NCI-H187 treated with DMSO at 0.1 percent for 48 hours (cell line): Measurements from ENCODE around the gene KIAA1755.

ENCODE experiments used
- DNase-seq: peaks from one replicate; lab custom pipeline; 2025; lab: John Stamatoyannopoulos, UW

Gene KIAA1755

DNA sequence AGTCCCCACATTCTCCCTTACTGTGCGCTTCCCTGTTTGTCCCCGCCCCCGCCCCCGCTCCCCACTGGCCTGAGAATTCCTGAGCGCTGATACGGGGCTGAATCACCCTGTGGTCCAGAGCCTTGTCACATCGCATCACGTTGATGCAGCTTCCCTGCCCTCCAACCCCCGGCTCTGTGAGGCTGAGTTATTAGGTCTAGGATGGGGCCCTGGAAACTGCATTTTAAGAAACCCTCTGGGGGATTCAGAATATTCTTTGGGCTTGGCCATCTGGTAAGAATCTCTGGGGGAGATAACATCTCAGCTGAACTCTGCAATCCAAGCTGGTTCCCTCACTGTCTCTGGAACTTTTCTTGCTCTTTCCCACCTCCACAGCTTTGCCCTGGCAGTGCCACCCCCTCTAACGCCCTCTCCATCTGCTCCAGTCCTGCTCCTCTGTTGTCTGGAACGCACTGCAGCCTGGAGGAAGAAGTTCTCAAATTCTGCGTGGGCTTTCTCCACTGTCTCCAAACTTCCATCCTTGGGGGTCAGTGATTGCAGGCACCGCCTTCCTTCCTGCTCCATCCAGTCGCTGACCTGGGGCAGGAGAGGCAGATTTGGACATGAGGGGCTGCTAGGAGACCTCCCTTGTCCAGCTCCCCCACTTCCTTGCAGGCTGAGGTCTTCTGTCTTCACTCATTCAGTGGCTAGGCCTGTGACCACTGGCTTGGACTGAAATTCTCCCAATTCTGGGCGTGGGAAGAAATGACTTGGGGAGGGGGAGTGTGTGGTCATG is 42.6 kb downstream of the KIAA1755 start:
- no peak for DNase-seq

DNA sequence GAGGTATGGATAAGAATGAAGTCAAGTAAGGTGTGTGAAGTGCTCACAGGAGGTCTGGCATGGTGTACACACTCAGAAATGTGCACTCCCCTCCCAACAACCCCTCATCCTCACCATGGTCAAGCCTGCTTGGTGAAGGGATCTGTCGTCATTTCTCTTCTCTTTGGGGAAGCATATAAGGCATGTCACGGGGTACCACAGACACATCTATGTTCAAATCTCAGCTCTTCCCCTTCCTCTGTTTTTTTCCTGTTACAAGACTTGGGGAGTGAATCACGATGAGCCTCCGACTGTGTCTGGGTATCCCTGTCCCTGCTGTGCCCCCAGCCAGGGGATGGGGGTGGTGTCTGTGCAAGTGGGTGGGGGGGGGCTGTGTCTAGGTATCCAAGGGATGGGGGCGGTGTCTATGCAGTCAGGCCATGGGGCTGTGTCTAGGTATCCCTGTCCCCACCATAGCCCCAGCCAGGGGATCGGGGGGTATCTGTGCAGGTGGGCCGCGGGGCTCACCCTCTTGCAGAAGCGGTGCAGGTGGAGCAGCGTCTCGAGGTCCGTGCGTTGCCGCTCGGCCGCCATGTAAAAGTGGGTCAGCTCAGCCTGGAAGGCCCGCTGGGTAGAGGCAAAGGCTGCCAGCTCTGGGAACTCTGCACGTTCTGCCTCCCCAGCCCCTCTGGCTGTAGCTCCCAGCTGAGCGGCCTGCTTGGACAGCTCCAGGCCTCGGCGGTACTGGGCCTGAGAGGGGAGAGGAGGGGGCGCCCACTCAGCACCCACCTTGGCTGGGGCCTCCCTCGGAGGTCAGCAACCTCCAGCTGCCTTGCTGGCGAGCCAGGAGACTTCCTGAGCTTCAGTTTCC is 43.6 kb downstream of the KIAA1755 start:
- no peak for DNase-seq

- no peak for DNase-seq
Observed at GRCh38 chr20:38216201-38216600, 44.3 kb downstream of the KIAA1755 start.

DNA sequence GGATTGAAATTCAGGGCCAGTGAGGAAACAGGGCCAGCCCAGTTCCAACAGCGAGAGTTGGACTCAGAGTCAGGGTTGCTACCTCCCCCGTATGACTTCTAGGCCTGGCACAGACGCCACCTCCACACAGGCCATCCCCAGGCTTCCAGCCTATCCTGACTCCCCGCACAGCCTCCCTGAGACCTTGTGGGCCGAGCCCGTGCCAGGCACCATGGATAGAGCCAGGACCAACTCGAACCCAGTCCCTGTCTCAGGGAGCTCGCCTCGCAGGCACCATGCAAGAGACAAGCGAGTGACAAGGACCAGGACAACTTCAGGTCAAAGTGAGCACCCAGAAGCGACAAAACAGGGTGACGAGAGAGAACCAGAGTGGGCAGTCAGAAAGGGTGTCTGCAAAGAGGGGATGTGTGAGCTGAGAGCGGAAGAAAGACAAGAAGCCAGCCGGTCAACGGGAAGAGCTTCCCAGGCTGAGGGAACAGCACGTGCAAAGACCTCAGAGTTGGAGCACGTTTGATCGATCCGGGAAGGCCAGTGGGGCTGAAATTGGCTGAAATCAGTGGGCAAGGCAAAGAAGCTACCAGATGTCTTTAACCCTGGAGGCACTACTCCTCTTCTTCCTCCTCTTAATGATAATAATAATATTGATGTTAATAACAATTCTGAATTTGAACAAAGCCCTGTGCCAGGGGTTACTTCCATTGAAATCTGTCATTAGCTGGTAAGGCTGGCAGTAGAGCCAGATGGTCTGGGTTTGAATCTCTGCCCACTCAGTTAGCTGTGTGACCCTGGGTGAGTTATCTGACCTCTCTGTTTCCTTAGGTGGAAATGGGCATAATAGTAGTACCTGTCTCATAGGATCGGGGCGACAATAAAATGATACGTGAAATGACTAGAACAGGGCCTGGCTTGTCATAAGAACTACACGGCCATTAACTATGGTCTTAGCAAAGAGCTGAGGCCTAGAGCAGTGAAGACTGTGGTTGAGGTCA is 45.0 kb downstream of the KIAA1755 start:
- no peak for DNase-seq

DNA sequence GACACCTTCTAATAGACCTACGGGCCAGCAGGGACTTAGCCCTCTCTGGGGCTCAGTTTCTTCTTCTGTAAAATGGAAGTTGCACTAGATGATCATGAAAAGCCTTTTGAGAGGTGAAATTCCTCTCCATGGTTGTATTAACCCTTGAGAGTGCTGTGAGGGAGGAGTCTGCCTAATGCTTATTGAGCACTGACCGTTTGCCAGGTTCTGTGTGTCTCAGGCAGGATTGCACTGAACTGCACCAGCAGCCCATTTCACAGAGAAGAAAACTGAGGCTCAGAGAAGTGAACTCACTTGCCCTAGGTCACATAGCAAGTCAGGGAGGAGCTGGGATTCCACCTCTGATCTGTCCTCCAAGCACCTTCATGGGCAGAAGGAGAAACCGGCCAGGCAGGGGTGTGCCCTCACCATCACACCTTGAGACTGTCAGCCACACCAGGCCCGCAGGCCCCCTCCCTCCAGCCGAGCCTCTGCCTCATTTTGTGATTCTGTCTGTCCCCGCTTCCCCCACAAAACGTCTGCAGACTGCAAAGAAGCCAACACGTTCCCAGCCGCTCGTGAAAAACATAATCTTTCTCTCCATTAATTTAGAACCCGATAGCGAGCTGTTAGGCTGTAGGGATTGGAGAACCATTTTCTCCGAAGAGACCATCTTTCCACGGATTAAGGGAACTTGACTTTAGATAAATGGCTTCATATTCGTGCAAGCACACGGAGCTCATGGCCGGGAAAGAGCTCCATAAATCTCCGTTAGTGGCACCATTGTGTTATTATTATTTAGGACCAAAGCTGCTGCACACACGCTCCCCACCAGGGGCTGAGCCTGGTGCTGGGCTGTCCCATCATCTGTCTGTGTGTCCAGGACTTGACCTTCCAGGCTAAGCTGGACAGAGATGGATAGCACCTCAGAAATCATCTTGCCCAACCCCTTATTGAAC is 46.0 kb downstream of the KIAA1755 start:
- no peak for DNase-seq

GRCh38 chr20:38213607-38213940 is 47.0 kb downstream of the KIAA1755 start:
- no peak for DNase-seq

- no peak for DNase-seq
Observed at GRCh38 chr20:38212806-38213606, 47.5 kb downstream of the KIAA1755 start.

GRCh38 chr20:38211200-38212097 is 49.1 kb downstream of the KIAA1755 start:
- DNase-seq = no peak

DNA sequence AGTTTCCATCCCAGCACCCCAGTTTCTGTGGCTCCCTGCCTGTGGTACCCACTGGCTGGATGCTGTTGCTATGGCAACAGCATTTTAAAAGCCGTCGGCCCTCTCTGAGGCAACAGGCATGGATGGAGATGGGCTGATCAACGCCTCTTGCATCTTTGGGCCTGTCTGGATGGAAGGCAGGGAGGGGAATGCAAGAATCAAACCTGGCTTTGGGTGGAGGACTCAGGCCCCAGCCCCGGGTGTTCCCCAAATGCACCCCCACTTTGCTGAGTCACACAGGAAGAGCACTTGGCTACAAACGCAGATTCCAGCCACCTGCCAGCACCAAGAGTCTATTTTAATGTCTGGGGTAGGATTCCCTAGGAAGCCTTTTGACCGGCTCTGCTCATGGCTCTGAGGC is 49.8 kb downstream of the KIAA1755 start:
- no peak for DNase-seq

DNA sequence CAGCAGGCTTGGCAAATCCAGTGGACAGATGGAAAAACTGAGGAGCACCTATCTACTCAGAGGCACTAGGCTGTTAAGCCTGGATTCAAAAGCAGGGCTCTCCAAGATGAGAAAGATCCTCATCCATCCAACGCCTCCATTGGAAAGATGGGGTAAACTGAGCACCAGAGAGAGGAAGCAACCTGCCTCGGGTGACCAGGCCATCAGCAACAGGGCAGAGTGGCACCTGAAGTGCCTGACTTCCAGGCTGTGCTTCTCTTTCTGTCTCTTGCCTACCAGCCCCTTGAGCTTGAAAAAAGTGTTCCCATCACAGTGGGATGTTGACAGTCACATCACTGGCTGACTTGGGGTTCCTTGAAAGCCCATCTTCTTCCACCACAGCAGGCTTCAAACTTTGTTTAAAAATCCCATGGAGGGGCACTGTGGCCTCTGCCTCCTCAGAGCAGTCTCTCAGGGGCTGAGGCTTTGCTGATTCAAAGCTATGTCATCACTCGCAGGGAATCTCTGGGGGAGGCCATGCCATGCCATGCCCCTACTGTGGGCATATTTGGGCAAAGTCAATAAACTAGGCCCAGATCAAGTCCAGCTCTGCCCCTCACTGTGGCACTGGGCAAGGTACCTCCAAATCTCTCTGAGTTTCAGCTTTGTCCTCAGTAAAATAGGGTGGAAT is 50.7 kb downstream of the KIAA1755 start:
- no peak for DNase-seq

DNA sequence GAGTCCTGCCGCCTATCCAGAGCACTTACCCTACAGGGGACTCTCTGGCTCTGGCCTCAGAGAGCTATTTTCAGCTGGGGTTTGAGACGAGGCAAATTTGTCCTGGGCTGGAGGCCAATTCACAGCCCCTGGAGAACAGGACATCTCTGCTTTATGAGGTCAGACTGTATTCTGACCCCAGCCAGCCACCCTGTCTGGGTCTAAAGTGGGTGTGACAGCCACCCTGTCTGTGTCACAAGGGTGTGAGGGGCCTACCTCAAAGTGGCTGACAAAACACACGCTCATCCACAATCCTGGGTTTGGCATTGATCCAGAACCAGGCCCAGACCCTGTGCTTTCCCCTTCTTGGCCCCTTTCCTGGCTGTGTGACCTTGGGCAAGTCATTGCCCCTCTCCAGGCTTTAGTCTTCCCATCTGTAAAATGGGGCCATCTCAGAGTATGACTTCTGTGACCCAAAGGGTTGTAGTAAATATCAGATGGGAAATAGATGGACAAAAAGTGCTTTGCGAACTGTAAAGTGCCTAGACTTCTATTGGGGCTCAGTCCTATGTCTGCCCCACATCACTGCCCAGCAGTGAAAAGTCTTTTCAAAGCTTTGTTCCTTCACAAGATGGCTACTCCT is 51.4 kb downstream of the KIAA1755 start:
- DNase-seq = no peak

DNA sequence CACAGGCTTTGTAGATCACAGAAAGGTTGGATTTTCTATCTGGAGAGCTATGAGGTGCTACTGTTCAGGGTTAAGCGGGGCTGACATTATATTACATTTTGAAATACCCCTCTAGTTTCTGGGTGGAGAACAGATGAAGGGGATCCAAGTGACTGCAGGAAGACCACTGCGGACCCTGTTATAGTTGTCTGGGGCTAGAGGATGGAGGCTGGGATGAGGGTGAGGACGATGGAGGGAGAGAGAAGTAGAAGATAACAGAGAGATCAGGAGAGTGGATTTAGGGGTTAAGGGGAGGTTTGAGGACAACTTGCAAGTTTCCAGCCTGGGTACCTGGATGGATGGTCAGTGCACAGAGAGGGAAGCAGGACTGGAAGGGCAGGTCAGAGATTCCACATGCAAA is 52.0 kb downstream of the KIAA1755 start:
- DNase-seq = no peak

GRCh38 chr20:38208088-38208487 is 52.4 kb downstream of the KIAA1755 start:
- no peak for DNase-seq

DNA sequence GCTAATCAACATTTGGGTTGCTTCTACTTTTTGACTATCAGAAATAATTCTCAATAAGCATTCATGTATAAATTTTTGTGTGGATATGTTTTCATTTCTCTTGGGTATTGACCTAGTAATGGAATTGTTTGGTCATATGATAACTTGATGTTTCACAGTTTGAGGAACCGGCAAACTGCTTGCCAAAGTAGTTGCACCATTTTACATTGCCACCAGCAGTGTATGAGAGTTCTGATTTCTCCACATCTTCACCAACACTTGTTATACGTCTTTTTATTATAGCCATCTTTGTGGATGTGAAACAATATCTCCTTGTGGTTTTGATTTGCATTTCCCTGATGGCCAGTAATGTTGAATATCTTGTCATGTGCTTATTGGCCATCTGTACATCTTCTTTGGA is 52.9 kb downstream of the KIAA1755 start:
- DNase-seq = no peak

DNA sequence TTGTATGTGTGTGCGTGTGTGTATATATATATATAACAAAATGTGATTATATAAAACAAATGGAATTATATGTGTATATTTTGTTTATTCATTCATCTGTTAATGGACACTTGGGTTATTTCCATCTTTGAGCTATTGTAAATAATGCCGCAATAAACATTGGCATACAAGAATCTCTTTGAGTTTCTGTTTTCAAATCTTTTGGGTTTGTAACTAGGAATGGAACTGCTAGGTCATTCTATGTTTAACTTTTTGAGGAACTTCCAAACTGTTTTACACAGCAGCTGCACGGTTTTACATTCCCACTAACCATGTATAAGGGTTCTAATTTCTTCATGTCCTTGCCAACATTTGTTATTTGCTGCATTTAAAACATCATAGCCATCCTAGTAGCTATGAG is 55.5 kb downstream of the KIAA1755 start:
- no peak for DNase-seq

DNA sequence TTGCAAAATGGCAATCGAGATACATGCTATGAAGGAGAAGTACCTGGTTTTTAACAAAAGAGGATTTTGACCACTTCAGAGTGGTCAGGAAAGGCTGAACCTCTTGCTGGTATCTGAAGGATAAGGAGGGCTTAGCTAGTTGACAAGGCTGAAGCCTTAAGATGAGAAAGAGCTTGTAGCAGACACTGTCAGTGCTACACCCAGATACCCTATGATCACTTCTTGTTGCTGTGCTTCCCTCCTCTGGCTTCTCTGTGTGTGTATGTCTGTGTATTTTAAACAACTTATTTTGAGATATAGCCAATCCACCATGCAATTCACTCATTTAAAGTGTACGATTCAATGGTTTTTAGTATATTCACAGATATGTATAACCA is 56.6 kb downstream of the KIAA1755 start:
- DNase-seq = no peak

GRCh38 chr20:38203337-38203980 is 57.1 kb downstream of the KIAA1755 start:
- no peak for DNase-seq

- DNase-seq = no peak
Observed at GRCh38 chr20:38202982-38203293, 57.6 kb downstream of the KIAA1755 start.
